ENCODE results near the gene PDE8B.
A peak's percentile ranks its signal among the peaks of the same experiment; 100 is the strongest.
"Not testable (repeated sequence)": the region's sequence is repeated elsewhere in the genome, so short reads cannot be mapped to it uniquely, and the experiment has no call there.

PDE8B gene

GRCh38 chr5:77449277-77449676 is 238.8 kb downstream of the PDE8B start:
- DNase-seq (ENCODE audit: low spot score), result peak; percentile 56

DNA sequence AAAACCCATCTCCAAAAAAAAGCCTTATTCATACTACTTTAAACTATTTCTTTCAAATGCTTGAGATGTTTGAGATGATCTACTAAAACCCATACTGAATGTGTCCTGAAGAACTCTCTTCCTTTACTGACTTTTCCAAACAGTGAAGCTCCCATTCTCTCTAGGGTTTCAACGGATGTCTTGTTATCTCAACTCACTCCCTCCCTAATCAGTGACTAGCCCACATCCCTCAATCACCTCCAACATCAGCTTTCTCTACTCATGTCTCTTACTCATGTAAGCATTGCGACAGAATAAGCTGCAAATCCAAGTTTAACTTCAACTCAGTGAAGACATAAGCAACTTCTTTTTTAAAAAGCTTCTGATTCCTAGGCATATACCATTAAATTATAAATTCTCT is 239.5 kb downstream of the PDE8B start:
- DNase-seq (ENCODE audit: low spot score), result no peak

GRCh38 chr5:77452351-77452750 is 241.9 kb downstream of the PDE8B start:
- no peak for DNase-seq (ENCODE audit: low spot score)

- DNase-seq (ENCODE audit: low spot score), result no peak
These were observed 243.6 kb downstream of the PDE8B start for GRCh38 chr5:77454123-77454522.

GRCh38 chr5:77461287-77461686 is 250.8 kb downstream of the PDE8B start:
- no peak for DNase-seq (ENCODE audit: low spot score)

DNA sequence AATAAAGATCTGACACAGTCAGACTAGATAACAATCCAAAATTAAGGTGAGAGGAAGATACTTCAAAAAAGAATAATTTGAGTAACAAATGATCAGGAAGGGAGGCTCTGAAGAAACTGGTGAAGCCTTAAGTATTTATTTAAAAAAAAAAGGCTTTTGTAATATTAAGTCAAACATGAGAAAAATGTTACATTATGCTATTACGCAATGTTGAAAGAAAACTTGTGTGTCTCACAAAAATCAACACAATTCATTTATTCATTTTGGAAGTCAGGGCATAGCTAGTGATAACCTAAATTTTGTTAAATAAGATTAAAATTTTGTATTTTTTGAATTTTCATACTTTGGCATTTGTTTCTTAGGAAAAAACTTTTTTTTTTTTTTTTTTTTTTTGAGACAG is 253.4 kb downstream of the PDE8B start:
- no peak for DNase-seq (ENCODE audit: low spot score)

DNA sequence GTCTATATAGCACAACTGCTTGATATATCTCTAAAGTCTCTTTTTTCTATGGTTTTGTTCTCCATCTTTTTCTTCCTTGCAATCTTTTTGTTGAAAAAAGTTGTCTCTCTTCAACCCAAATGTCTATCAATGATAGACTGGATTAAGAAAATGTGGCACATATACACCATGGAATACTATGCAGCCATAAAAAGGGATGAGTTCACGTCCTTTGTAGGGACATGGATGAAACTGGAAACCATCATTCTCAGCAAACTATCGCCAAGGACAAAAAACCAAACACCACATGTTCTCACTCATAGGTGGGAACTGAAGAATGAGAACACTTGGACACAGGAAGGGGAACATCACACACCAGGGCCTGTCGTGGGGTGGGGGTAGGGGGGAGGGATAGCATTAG is 258.4 kb downstream of the PDE8B start:
- DNase-seq (ENCODE audit: low spot score), result not testable (repeated sequence)

DNA sequence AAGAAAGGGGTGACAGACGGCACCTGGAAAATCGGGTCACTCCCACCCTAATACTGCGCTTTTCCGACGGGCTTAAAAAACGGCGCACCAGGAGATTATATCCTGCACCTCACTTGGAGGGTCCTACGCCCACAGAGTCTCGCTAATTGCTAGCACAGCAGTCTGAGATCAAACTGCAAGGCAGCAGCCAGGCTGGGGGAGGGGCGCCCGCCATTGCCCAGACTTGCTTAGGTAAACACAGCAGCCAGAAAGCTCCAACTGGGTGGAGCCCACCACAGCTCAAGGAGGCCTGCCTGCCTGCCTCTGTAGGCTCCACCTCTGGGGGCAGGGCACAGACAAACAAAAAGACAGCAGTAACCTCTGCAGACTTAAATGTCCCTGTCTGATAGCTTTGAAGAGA is 264.6 kb downstream of the PDE8B start:
- not testable (repeated sequence) for DNase-seq (ENCODE audit: low spot score)

Data from pons (tissue), 1 donor.